Pancreas (tissue), 10 donors: Measurements from ENCODE around the gene OR12D2. TPM values are rescaled to one million over a fixed set of nuclear protein-coding genes. Genes with fewer than 3 reads are reported as not detected.
"Not testable (repeated sequence)": the region's sequence is repeated elsewhere in the genome, so short reads cannot be mapped to it uniquely, and the experiment has no call there.

Experiments used
- ATAC-seq, 4 donors: fragments of 200-7000 bp; cut with Tn5 transposase; one replicate each; pipeline versions ENCODE4 v1.8.0 to v1.9.1; 2020; ENCODE audit warnings: mild to moderate bottlenecking in 4 of 4, moderate library complexity in 4 of 4
- DNase-seq, 6 donors: peaks; one replicate each; pipeline ENCODE4 v3.0.0-alpha.2; 2020
- FAIRE-seq: peaks from 2 replicates; lab custom pipeline; 2012; peaks lifted over from hg19 to GRCh38; lab: Jason Lieb, UNC
- H3K27ac ChIP-seq, 4 donors: fragments of 200-600 bp; sonication (generic); 1 replicate in 3 of 4; 2 replicates in 1 of 4; pipeline versions ENCODE4 v1.5.0 to v1.8.0; 2020
- H3K27me3 ChIP-seq, 4 donors: fragments of 200-600 bp; one replicate each; pipeline ENCODE4 v1.8.0; 2021
- H3K36me3 ChIP-seq, 3 donors: fragments of 200-600 bp; sonication (generic) in 1 of 3; one replicate each; pipeline versions ENCODE4 v1.5.0 to v1.8.0; 2020 to 2021
- H3K4me1 ChIP-seq, 3 donors: fragments of 200-600 bp; one replicate each; pipeline ENCODE4 v1.8.0; 2021
- H3K4me3 ChIP-seq, 4 donors: fragments of 200-600 bp; sonication (generic) in 2 of 4; one replicate each; pipeline versions ENCODE4 v1.5.0 to v1.8.0; 2020 to 2021
- H3K9me3 ChIP-seq, 4 donors: fragments of 200-600 bp; one replicate each; pipeline ENCODE4 v1.8.0; 2021
- WGBS, 2 donors: extraction: QIAGEN DNeasy Blood & Tissue Kit; methylation state at CpG; one replicate each; pipeline ENCODE4 v1.1.7; 2013; 5-methylcytosine and 5-hydroxymethylcytosine counted together
- intact Hi-C, 3 donors: fragments of 100-400 bp; cut with DNase I; formaldehyde crosslinking; loops; one replicate each; pipeline versions ENCODE4 v1.11.1 to v1.14.2; 2022
- polyA plus RNA-seq, 2 donors: library from polyadenylated mRNA; stranded (reverse); fragments of 200-250 nt; gene quantifications; one replicate each; pipeline ENCODE4 v1.2.3, GENCODE V29; 2013
- total RNA-seq, 6 donors: library from RNA; stranded (reverse); fragmentation: NEBNext Ultra II Directional in 4 of 6; extraction: Animal tissue kit (Norgen Biotek cat#: 25700) in 4 of 6; gene quantifications; one replicate each; pipeline versions ENCODE4 v1.2.1 to v1.2.4, GENCODE V29; 2021 to 2023
- TF ChIP-seq, protein P1 (sequence below), 4 donors: fragments of 200-600 bp; sonication (generic) in 3 of 4; IDR thresholded peaks; one replicate each; pipeline versions ENCODE4 v1.5.0 to v1.8.0; 2021; ENCODE audit warnings: antibody characterized with exemption in 4 of 4
- donor health status: healthy with polysubstance abuse.
- donor health status: DM: no; HTN: no; CAD: no; lungs with moderate emphysema.
- donor health status: DM: no; HTN: no; CAD: no.
- donor health status: control.
- donor health status: control.
- donor health status: Bipolar disorder and iron deficiency.
- donor health status: DM: yes; HTN: yes; CAD: no.
- donor health status: DM: no; HTN: no; CAD: no.
- donor health status: DM: no; HTN: no; CAD: no.
- donor health status: DM: yes; HTN: yes; CAD: no.

Gene OR12D2
- total and polyA plus RNA-seq, 8 donors: not detected

DNA sequence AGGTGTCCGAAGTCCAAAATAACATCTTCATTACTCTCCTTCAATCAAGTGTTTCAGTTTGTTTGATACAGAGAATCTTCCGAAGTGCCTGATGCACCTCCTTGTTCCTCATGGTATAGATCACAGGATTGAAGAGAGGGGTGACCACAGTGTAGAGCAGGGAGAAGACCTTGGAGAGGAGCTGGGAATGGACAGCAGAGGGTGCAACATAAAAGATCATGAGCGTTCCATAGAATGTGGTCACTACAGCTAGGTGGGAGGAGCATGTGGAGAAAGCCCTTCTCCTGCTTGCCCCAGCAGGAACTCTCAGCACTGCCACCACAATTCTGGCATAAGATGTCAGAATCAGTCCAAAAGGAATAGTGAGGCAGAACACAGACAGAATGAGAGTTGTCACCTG, 31.2 kb downstream of the OR12D2 start:
- no peaks in the 10 kb centered on the region for H3K4me1 ChIP-seq
- ATAC-seq: no peak
- intact Hi-C loops: loop anchor here in 1 of 3 donors (10.0 kb wide), 1 partner anchor 158 kb away; the partner anchor contains the start of gene OR2H2
- no peaks in the 10 kb centered on the region for H3K9me3 ChIP-seq
- no peak for FAIRE-seq
- H3K4me3 ChIP-seq: no peak overlapping the region
- WGBS, 2 donors: 65 to 66% methylated on average over 3 of the region's 3 CpGs
- TF ChIP-seq, protein P1, sequence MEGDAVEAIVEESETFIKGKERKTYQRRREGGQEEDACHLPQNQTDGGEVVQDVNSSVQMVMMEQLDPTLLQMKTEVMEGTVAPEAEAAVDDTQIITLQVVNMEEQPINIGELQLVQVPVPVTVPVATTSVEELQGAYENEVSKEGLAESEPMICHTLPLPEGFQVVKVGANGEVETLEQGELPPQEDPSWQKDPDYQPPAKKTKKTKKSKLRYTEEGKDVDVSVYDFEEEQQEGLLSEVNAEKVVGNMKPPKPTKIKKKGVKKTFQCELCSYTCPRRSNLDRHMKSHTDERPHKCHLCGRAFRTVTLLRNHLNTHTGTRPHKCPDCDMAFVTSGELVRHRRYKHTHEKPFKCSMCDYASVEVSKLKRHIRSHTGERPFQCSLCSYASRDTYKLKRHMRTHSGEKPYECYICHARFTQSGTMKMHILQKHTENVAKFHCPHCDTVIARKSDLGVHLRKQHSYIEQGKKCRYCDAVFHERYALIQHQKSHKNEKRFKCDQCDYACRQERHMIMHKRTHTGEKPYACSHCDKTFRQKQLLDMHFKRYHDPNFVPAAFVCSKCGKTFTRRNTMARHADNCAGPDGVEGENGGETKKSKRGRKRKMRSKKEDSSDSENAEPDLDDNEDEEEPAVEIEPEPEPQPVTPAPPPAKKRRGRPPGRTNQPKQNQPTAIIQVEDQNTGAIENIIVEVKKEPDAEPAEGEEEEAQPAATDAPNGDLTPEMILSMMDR (IDR thresholded peaks at IDR 0.05): no peak
- H3K27me3 ChIP-seq: no peaks in the 10 kb centered on the region
- no peak for DNase-seq
- no peak overlapping the region for H3K27ac ChIP-seq
- H3K36me3 ChIP-seq: no peaks in the 10 kb centered on the region

DNA sequence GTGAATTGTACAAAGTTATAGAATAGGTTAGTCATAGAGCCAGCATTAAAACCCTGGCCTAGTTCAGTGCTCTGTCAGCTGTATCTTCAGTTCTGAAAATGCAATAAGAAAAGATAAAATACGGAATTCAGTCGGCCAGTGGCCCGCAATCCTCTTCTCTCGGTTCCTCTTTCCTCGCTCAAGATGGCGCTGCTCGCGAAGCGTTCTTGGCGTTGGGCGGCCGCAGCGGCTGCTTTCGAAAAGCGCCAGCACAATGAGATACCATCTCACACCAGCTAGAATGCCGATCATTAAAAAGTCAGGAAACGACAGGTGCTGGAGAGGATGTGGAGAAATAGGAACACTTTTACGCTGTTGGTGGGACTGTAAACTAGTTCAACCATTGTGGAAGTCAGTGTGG, 41.3 kb downstream of the OR12D2 start:
- intact Hi-C loops, FAIRE-seq, ATAC-seq: not testable (repeated sequence)

DNA sequence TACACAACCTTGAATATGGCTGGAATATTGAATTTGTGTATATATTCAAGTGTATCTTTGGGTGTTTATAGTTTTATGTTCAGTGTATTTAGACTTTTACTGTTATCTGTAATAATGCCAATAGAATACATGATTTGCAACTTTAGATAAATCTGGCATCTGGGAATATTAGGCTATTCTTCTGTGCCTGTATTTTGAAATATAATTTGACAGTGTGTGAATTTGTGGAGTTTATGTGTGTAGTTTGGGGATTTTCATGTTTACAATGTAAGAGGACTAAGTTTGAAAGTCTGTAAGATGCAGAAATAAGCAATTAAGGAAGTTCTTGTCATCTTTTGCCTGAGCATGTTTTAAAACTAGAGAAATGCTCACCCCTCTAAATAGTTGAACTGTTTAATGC, 43.6 kb downstream of the OR12D2 start, which contains the start of gene OR10C1:
Gene OR10C1 (plus strand): TSS at position 301 of the 400 bp plus-strand sequence. CDS start 710 bp downstream, outside the sequence.
- no peak for FAIRE-seq
- H3K27ac ChIP-seq: no peak within 1 kb of the TSS
- intact Hi-C loops: no loop called here
- DNase-seq: no peak
- H3K36me3 ChIP-seq: no peaks in the 10 kb centered on the region
- TF ChIP-seq, protein P1 (IDR thresholded peaks at IDR 0.05): no peak
- ATAC-seq: no peak
- H3K4me3 ChIP-seq: no peak within 1 kb of the TSS
- H3K27me3 ChIP-seq: peaks cover 0 to 6% (median under 1%) of the 10 kb centered on the region in 4 donors
- H3K9me3 ChIP-seq: no peaks in the 10 kb centered on the region
- H3K4me1 ChIP-seq: no peaks in the 10 kb centered on the region

More for the DNA sequence above, 41.3 kb downstream of the OR12D2 start:
- H3K4me1 ChIP-seq, H3K27ac ChIP-seq, H3K36me3 ChIP-seq, H3K4me3 ChIP-seq, H3K27me3 ChIP-seq, H3K9me3 ChIP-seq: not testable (repeated sequence)
- peak in 1 of 6 donors; percentile 37 for DNase-seq
- 56 to 66% methylated on average over 18 of the region's 18 CpGs for WGBS, 2 donors

DNA sequence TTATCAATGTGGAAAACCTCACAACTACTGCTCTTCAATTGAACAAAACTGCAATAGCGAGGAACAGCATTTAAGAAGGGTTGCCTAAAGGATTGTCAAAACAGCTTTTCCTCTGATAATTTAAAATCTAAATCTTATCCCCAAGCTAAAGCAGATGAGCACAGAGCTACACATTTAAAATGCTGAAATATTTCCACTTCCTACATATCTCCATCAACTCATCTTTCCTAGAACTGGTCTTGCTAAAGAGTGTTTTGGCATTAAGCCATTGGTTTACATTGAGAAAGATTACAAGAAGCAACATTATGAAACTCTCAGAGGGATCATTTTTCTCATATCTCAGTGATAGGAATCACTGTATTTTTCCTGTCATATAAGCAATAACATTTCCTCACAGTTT, 47.3 kb downstream of the OR12D2 start:
- TF ChIP-seq, protein P1 (IDR thresholded peaks at IDR 0.05): no peak
- intact Hi-C loops: no loop called here
- no peak for ATAC-seq
- no peak for FAIRE-seq
- H3K4me1 ChIP-seq: no peaks in the 10 kb centered on the region
- no peaks in the 10 kb centered on the region for H3K9me3 ChIP-seq
- DNase-seq: no peak
- no peaks in the 10 kb centered on the region for H3K36me3 ChIP-seq
- peaks cover 0 to 6% (median 0%) of the 10 kb centered on the region in 4 donors for H3K27me3 ChIP-seq
- WGBS, 2 donors: 81 to 93% methylated on average over 1 of the region's 1 CpG
- no peak overlapping the region for H3K27ac ChIP-seq
- H3K4me3 ChIP-seq: no peak overlapping the region

DNA sequence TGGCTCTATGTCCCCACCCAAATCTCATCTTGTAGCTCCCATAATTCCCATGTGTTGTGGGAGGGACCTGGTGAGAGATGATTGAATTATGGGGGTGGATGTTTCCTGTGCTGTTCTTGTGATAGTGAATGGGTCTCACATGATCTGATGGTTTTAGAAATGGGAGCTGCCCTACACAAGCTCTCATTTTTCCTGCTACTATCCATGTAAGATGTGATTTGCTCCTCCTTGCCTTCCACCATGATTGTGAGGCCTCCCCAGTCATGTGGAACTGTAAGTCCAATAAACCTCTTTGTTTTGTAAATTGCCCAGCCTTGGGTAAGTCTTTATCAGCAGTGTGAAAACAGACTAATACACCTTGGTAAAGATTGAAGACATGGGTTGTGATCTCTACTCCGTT, 48.6 kb downstream of the OR12D2 start:
- H3K36me3 ChIP-seq, ATAC-seq, H3K27me3 ChIP-seq, intact Hi-C loops, FAIRE-seq, H3K4me1 ChIP-seq, H3K9me3 ChIP-seq, H3K27ac ChIP-seq, DNase-seq, H3K4me3 ChIP-seq: not testable (repeated sequence)
- 73 to 82% methylated on average over 1 of the region's 1 CpG for WGBS, 2 donors

Other genes starting within 250 kb of the OR12D2 start
- not detected for gene OR2J2, start 224.7 kb upstream of the OR12D2 start, total RNA-seq
- not detected for gene OR2J2, start 224.7 kb upstream of the OR12D2 start, polyA plus RNA-seq
- not detected for gene OR14J1, start 93.9 kb upstream of the OR12D2 start, total RNA-seq
- not detected for gene OR14J1, start 93.9 kb upstream of the OR12D2 start, polyA plus RNA-seq
- not detected for gene OR5V1, start 26.8 kb upstream of the OR12D2 start, total RNA-seq
- gene OR5V1, start 26.8 kb upstream of the OR12D2 start, polyA plus RNA-seq: not detected
- not detected for gene OR12D3, start 20.3 kb upstream of the OR12D2 start, total RNA-seq
- not detected for gene OR12D3, start 20.3 kb upstream of the OR12D2 start, polyA plus RNA-seq
- gene OR12D1, start 19.3 kb downstream of the OR12D2 start, total RNA-seq: not detected
- not detected for gene OR12D1, start 19.3 kb downstream of the OR12D2 start, polyA plus RNA-seq
- not detected for gene OR10C1, start 43.7 kb downstream of the OR12D2 start, total RNA-seq
- not detected for gene OR10C1, start 43.7 kb downstream of the OR12D2 start, polyA plus RNA-seq
- not detected for gene OR11A1, start 61.4 kb downstream of the OR12D2 start, total RNA-seq
- gene OR11A1, start 61.4 kb downstream of the OR12D2 start, polyA plus RNA-seq: not detected
- gene OR2H1, start 61.5 kb downstream of the OR12D2 start, total RNA-seq: not detected
- gene OR2H1, start 61.5 kb downstream of the OR12D2 start, polyA plus RNA-seq: not detected
- not detected for gene MAS1L, start 92.3 kb downstream of the OR12D2 start, total RNA-seq
- not detected for gene MAS1L, start 92.3 kb downstream of the OR12D2 start, polyA plus RNA-seq
- 100 to 1,000 TPM in 2 of 6 donors, 1 to 10 TPM in 3, under 1 TPM in 1; 0.66 to 331 (median 6.3) TPM for gene UBD, start 164.1 kb downstream of the OR12D2 start, total RNA-seq
- 10 to 100 TPM in 1 of 2 donors, 1 to 10 TPM in 1; 4.4 to 32.2 TPM for gene UBD, start 164.1 kb downstream of the OR12D2 start, polyA plus RNA-seq
- gene OR2H2, start 189.5 kb downstream of the OR12D2 start, total RNA-seq: not detected
- gene OR2H2, start 189.5 kb downstream of the OR12D2 start, polyA plus RNA-seq: not detected
- gene GABBR1, start 237.6 kb downstream of the OR12D2 start, total RNA-seq: 10 to 100 TPM in 1 of 6 donors, 1 to 10 TPM in 5; 5.2 to 21.1 (median 7.5) TPM
- gene GABBR1, start 237.6 kb downstream of the OR12D2 start, polyA plus RNA-seq: 10 to 100 TPM; 24.1 to 26.7 TPM